Memory B cell (primary cell): ENCODE data around the gene SLC9B1.

Source experiments
- ATAC-seq: fragments of 150-1000 bp; cut with Tn5 transposase; 2 replicates; pipeline ENCODE4 v1.10.0; 2021; ENCODE audit warnings: low read depth, mild to moderate bottlenecking, moderate library complexity
- DNase-seq, 2 donors: peaks; one replicate each; pipeline ENCODE4 v3.0.0; 2022; ENCODE audit warnings: low spot score in 2 of 2
- H3K27ac Mint-ChIP-seq: one replicate; pipeline ENCODE4 v1.8.0; 2022; ENCODE audit warnings: mild to moderate bottlenecking, moderate library complexity, mixed read lengths
- H3K27me3 Mint-ChIP-seq: one replicate; pipeline ENCODE4 v1.8.0; 2022; ENCODE audit warnings: mixed read lengths
- H3K36me3 Mint-ChIP-seq: one replicate; pipeline ENCODE4 v1.8.0; 2022; ENCODE audit warnings: mild to moderate bottlenecking, mixed read lengths
- H3K4me1 Mint-ChIP-seq: one replicate; pipeline ENCODE4 v1.8.0; 2022; ENCODE audit warnings: mixed read lengths
- H3K4me3 Mint-ChIP-seq: one replicate; pipeline ENCODE4 v1.8.0; 2022; ENCODE audit warnings: mild to moderate bottlenecking, moderate library complexity, mixed read lengths
- H3K9me3 Mint-ChIP-seq: one replicate; pipeline ENCODE4 v1.8.0; 2022; ENCODE audit warnings: mixed read lengths

SLC9B1 gene

DNA sequence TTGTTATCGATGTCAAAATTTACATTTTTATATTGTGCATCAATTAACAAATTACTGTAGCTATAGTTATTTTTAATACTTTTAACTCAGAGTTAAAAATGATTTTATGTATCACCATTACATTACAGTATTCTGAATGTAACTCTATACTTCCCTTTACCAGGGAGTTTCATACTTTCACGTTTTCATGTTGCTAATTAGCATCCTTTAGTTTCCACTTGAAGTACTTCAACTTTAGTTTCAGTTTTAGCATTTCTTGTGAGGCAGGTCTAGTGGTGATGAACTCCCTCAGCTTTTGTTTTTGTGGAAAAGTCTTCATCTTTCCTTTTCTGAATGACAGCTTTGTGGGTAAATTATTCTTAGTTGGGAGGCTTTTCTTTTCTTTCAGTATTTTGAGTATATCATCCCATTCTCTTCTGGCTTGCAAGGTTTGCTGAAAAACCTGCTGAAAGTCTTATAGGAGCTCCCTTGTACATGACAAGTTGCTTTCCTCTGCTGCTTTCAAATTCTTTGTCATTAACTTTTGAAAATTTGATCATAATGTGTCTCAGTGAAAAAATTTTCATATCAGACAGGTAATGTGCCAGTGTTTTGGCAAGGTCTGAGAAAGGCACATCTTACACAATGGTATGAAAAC is 160.6 kb downstream of the SLC9B1 start:
- Mint-ChIP-seq H3K4me1 (peaks cover 9% of the 10 kb centered on the region), H3K27me3 (no peaks in the 10 kb centered on the region), H3K36me3 (peaks cover 10% of the 10 kb centered on the region), H3K9me3 (peaks cover 11% of the 10 kb centered on the region), H3K4me3 (no peak overlapping the region), H3K27ac (no peak overlapping the region)
- ATAC-seq (peak; percentile 65), DNase-seq (no peak)
